Nephron progenitor cell (in vitro differentiated cells): Measurements from ENCODE around the gene MAPK8.
"Not testable (repeated sequence)": the region's sequence is repeated elsewhere in the genome, so short reads cannot be mapped to it uniquely, and the experiment has no call there.

Experiments
- DNase-seq: peaks from one replicate; pipeline ENCODE4 v3.0.0; 2021
- H3K27ac Mint-ChIP-seq: 2 replicates; pipeline ENCODE4 v1.8.0; 2021; ENCODE audit warnings: mild to moderate bottlenecking, moderate library complexity, mixed read lengths
- H3K27me3 Mint-ChIP-seq: 2 replicates; pipeline ENCODE4 v1.8.0; 2021; ENCODE audit warnings: mild to moderate bottlenecking, low read depth, mixed read lengths; ENCODE audit not compliant: poor library complexity
- H3K36me3 Mint-ChIP-seq: 2 replicates; pipeline ENCODE4 v1.8.0; 2021; ENCODE audit warnings: low read depth, mixed read lengths
- H3K4me1 Mint-ChIP-seq: 2 replicates; pipeline ENCODE4 v1.8.0; 2021; ENCODE audit warnings: mixed read lengths
- H3K4me3 Mint-ChIP-seq: 2 replicates; pipeline ENCODE4 v1.8.0; 2021; ENCODE audit warnings: mild to moderate bottlenecking, moderate library complexity, mixed read lengths
- H3K9me3 Mint-ChIP-seq: 2 replicates; pipeline ENCODE4 v1.8.0; 2021; ENCODE audit warnings: mild to moderate bottlenecking, moderate library complexity, mixed read lengths
- TF ChIP-seq, protein P1 (sequence below): fragments of 200-600 bp; sonication (generic); IDR thresholded peaks from 2 replicates; pipeline ENCODE4 v1.5.0; 2021; ENCODE audit warnings: antibody characterized with exemption

MAPK8 gene

DNA sequence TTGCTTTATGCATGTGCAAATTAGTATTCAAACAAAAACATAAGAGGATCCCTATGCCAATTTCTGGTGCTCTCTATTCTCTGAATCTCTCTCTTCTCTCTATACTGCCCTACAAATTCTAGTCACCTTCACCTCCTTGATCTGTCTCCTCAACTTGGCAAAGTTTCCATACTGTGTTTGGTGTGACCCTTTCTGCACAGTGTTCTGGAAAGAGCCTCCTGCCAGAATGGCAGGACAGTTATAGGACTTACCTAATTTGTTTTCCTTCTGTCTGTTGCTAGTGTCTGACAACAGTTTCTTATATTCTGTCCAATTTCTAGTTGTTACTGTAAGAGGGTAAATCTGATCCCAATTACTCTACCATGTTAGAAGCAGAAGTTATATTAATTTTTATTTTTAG, 34.3 kb downstream of the MAPK8 start:
- no peak overlapping the region for H3K27ac Mint-ChIP-seq
- TF ChIP-seq, protein P1, sequence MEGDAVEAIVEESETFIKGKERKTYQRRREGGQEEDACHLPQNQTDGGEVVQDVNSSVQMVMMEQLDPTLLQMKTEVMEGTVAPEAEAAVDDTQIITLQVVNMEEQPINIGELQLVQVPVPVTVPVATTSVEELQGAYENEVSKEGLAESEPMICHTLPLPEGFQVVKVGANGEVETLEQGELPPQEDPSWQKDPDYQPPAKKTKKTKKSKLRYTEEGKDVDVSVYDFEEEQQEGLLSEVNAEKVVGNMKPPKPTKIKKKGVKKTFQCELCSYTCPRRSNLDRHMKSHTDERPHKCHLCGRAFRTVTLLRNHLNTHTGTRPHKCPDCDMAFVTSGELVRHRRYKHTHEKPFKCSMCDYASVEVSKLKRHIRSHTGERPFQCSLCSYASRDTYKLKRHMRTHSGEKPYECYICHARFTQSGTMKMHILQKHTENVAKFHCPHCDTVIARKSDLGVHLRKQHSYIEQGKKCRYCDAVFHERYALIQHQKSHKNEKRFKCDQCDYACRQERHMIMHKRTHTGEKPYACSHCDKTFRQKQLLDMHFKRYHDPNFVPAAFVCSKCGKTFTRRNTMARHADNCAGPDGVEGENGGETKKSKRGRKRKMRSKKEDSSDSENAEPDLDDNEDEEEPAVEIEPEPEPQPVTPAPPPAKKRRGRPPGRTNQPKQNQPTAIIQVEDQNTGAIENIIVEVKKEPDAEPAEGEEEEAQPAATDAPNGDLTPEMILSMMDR: no peak
- no peak overlapping the region for H3K4me3 Mint-ChIP-seq
- peaks cover 79% of the 10 kb centered on the region for H3K36me3 Mint-ChIP-seq
- peaks cover 66% of the 10 kb centered on the region for H3K9me3 Mint-ChIP-seq
- peaks cover 6% of the 10 kb centered on the region for H3K4me1 Mint-ChIP-seq
- no peaks in the 10 kb centered on the region for H3K27me3 Mint-ChIP-seq
- DNase-seq: no peak

DNA sequence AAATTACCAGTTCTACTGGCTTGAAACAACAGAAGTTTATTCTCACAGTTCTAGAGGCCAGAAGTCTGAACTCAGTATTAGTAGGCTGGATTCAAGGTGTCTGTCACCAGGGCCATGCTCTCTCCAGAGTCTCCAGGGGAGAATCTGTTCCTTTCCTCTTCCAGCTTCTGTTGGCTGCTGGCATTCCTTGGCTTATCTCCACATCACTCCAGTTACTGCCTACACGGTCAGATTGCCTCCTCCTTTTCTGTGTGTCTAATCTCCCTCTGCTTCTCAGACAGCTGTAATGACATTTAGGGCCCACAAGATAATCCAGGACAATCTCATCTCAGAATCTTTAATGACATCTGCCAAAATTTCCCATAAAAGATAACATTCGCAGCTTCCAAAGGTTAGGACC, 36.6 kb downstream of the MAPK8 start:
- Mint-ChIP-seq H3K4me3 (no peak overlapping the region), H3K27ac (no peak overlapping the region), H3K4me1 (peaks cover 6% of the 10 kb centered on the region), H3K9me3 (peaks cover 73% of the 10 kb centered on the region), H3K27me3 (no peaks in the 10 kb centered on the region), H3K36me3 (peaks cover 82% of the 10 kb centered on the region)
- DNase-seq: no peak
- TF ChIP-seq, protein P1: no peak

DNA sequence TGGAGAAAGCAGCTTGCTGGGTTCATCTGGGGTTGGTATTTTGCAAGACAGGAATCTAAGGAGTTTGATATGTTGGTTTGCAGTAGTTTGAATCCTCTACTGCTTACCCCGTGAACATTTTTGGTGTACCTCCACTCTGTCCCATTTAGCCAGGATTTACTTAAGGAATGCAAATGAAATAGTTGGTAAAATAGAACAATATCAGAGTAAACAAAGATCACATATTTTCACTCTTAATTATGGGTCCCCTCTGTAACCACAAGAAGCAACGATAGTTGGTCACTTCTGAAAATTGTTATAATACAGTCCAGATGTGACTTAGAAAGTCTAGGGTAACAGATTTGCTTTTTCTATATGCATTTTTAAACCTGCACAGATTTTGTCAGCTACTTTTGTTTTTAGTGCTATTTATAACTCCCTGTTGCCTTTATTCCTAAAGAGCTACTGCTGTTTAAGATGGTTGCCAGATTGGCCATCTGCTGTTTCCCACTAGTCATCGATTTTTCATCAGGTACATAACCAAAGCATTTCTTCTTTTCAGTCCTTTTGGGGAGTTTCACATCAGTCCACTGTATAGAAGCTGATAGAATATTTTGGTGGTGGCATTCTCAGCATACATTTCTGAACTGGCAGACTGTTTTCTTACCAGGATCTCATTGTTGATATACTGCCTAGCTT, 37.6 kb downstream of the MAPK8 start:
- Mint-ChIP-seq H3K9me3 (peaks cover 73% of the 10 kb centered on the region), H3K4me1 (peaks cover 6% of the 10 kb centered on the region), H3K36me3 (peaks cover 82% of the 10 kb centered on the region), H3K27me3 (no peaks in the 10 kb centered on the region), H3K27ac (no peak overlapping the region), H3K4me3 (no peak overlapping the region)
- DNase-seq: no peak
- TF ChIP-seq, protein P1: no peak

GRCh38 chr10:48346248-48346647, 39.8 kb downstream of the MAPK8 start:
- not testable (repeated sequence) for DNase-seq, H3K4me3 Mint-ChIP-seq, H3K4me1 Mint-ChIP-seq, H3K27me3 Mint-ChIP-seq, H3K27ac Mint-ChIP-seq
- Mint-ChIP-seq H3K36me3 (peaks cover 93% of the 10 kb centered on the region), H3K9me3 (peaks cover 92% of the 10 kb centered on the region)

DNA sequence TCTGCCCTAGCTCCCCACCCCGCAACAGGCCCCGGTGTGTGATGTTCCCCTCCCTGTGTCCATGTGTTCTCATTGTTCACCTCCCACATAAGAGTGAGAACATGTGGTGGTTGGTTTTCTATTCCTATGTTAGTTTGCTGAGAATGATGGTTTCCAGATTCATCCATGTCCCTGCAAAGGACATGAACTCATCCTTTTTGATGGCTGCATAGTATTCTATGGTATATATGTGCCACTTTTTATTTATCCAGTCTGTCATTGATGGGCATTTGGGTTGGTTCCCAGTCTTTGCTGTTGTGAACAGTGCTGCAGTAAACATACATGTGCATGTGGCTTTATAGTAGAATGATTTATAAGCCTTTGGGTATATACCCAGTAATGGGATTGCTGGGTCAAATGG, 41.1 kb downstream of the MAPK8 start:
- H3K27ac Mint-ChIP-seq, H3K4me1 Mint-ChIP-seq, H3K27me3 Mint-ChIP-seq, H3K4me3 Mint-ChIP-seq, DNase-seq: not testable (repeated sequence)
- H3K9me3 Mint-ChIP-seq: peaks cover 92% of the 10 kb centered on the region
- peaks cover 84% of the 10 kb centered on the region for H3K36me3 Mint-ChIP-seq

DNA sequence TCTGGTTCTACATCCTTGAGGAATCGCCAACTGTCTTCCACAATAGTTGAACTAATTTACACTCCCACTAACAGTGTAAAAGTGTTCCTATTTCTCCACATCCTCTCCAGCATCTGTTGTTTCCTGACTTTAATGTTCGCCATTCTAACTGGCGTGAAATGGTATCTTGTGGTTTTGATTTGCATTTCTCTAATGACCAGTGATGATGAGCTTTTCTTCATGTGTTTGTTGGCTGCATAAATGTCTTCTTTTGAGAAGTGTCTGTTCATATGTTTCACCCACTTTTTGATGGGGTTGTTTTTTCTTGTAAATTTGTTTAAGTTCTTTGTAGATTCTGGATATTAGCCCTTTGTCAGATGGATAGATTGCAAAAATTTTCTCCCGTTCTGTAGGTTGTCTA, 41.5 kb downstream of the MAPK8 start:
- H3K4me3 Mint-ChIP-seq, H3K27me3 Mint-ChIP-seq, DNase-seq, H3K4me1 Mint-ChIP-seq, H3K27ac Mint-ChIP-seq: not testable (repeated sequence)
- H3K36me3 Mint-ChIP-seq: peaks cover 84% of the 10 kb centered on the region
- peaks cover 92% of the 10 kb centered on the region for H3K9me3 Mint-ChIP-seq

DNA sequence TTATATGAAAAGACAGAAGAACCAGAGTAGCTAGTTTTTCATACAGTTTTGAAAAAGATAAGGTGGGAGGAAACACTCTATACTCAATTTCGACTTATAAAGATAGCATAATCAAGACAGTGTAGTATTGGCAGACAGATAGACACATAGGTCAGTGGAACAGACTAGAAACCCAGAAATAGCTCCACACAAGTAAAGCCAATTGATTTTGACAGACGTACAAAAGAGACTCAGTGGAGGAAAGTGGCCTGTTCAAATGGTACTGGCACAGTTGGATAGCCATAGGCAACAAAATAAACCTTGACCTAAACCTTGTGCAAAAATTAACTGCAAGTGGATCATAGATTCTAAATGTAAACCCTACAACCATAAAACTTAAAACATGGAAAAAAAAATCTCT, 46.8 kb downstream of the MAPK8 start:
- H3K9me3 Mint-ChIP-seq: peaks cover 89% of the 10 kb centered on the region
- TF ChIP-seq, protein P1: no peak
- no peak for DNase-seq
- H3K36me3 Mint-ChIP-seq: peaks cover 75% of the 10 kb centered on the region
- no peaks in the 10 kb centered on the region for H3K27me3 Mint-ChIP-seq
- H3K27ac Mint-ChIP-seq: no peak overlapping the region
- no peaks in the 10 kb centered on the region for H3K4me1 Mint-ChIP-seq
- H3K4me3 Mint-ChIP-seq: no peak overlapping the region
